HUES6 (cell line): Measurements from ENCODE around the gene PRKG1.
"Not testable (repeated sequence)": the region's sequence is repeated elsewhere in the genome, so short reads cannot be mapped to it uniquely, and the experiment has no call there.

Source experiments
- H3K27ac ChIP-seq: 2 replicates; pipeline ENCODE4 v1.7.0; 2013; ENCODE audit warnings: low read depth, mild to moderate bottlenecking, low read length, inconsistent platforms
- H3K27me3 ChIP-seq: 2 replicates; pipeline ENCODE4 v1.6.1; 2013; ENCODE audit warnings: low read length; ENCODE audit not compliant: control insufficient read depth, insufficient read depth
- H3K36me3 ChIP-seq: 2 replicates; pipeline ENCODE4 v1.6.1; 2013; ENCODE audit warnings: low read length; ENCODE audit not compliant: control insufficient read depth, insufficient read depth
- H3K4me1 ChIP-seq: 2 replicates; pipeline ENCODE4 v1.6.1; 2013; ENCODE audit warnings: low read length; ENCODE audit not compliant: control insufficient read depth, insufficient read depth
- H3K4me3 ChIP-seq: 2 replicates; pipeline ENCODE4 v1.5.1; 2013; ENCODE audit warnings: low read depth, low read length
- H3K9ac ChIP-seq: one replicate; pipeline ENCODE4 v1.6.1; 2013; ENCODE audit warnings: mild to moderate bottlenecking, low read length
- H3K9me3 ChIP-seq: 2 replicates; pipeline ENCODE4 v1.6.1; 2013; ENCODE audit warnings: low read depth, low read length; ENCODE audit not compliant: control insufficient read depth, insufficient read depth

PRKG1 gene

DNA sequence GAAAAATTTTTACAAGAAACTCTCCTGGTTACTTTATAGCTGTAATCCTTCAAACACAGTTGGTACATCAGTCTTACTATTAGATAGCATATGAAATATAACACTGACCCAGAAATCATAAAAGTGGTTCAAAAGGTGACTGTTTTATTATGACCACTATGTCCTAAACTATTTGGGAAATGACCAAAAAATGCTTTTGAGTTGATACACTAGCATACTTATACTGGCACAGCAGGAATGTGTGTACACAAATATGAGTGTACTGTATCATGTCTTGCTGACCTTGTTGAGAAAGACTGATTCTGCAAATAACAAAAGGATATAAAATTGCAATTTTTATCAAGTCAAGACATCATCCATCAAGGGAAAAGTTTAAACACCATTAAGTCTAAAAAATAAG is 600.8 kb downstream of the PRKG1 start:
- no peak overlapping the region for H3K4me3 ChIP-seq
- H3K4me1 ChIP-seq: no peaks in the 10 kb centered on the region
- no peak overlapping the region for H3K9ac ChIP-seq
- H3K36me3 ChIP-seq: no peaks in the 10 kb centered on the region
- no peak overlapping the region for H3K27ac ChIP-seq
- no peaks in the 10 kb centered on the region for H3K27me3 ChIP-seq
- peaks cover 7% of the 10 kb centered on the region; the same call in 1 of the 2 replicates for H3K9me3 ChIP-seq

DNA sequence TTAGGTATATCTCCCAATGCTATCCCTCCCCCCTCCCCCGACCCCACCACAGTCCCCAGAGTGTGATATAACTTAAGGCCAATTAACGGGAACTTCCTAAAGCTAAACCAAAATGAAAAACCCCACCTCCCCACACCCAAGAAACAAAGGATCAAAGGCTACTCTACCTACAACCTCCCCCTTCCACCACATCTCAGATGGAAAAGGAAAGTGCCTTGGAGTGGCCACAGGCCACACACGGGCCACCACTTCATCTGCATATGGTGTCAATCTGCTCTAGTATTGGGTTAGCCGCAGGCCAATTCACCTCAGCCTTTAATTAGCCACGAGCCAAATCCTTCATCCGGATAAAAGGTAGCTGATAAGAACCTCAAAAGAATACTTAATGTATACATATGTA is 605.6 kb downstream of the PRKG1 start:
- Histone ChIP-seq H3K9ac (no peak overlapping the region), H3K27ac (no peak overlapping the region), H3K4me3 (no peak overlapping the region), H3K27me3 (no peaks in the 10 kb centered on the region), H3K36me3 (no peaks in the 10 kb centered on the region), H3K4me1 (no peaks in the 10 kb centered on the region), H3K9me3 (no peaks in the 10 kb centered on the region)

DNA sequence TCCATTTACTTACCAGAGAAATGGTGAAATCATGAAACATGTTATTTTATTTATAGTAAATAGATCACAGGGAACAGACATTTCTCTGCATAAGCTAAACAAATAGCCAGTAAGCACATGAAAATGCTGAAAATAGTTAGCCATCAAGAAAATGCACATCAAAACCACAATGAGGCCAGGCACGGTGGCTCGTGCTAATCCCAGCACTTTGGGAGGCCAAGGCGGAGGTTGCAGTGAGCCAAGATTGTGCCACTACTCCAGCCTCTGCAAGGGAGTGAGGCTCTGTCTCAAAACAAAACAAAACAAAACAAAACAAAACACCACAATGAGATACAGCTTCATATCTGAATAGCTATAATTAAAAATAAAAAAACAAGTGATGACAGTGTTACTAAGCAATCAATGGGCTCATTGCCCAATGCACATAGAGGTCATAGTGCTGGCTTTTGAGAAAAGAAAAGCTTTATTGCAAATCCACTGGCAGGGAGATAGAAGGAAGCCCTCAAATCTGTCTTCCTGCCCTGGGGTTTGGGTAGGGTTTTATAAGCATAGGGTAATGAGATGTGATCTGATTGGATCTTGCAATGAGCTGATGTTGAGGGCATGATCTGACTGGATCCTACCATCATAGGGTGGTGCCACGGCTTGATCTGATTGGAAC is 608.9 kb downstream of the PRKG1 start:
- H3K27me3 ChIP-seq: no peaks in the 10 kb centered on the region
- no peaks in the 10 kb centered on the region for H3K4me1 ChIP-seq
- no peaks in the 10 kb centered on the region for H3K36me3 ChIP-seq
- H3K9ac ChIP-seq: no peak overlapping the region
- no peaks in the 10 kb centered on the region; the same call in 1 of the 2 replicates for H3K9me3 ChIP-seq
- no peak overlapping the region for H3K4me3 ChIP-seq
- H3K27ac ChIP-seq: no peak overlapping the region

DNA sequence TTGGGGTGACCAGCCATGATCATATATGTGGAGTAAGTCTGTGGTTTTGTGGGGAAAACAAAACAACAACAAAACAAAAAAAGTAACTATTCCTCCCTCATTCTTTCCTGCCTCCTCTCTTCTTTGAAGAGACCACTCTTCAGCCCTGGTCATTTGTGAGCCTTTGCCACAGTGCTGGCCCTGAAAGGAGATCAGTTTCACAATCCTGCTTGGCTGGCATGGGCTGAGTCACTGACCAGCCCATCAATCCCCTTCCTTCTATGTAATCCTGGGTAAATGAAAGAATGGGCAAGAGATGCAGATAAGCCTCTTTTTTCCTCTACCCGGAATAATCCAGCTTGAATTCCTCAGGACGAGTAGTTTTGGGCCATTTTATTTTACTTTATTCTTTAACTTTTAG is 611.5 kb downstream of the PRKG1 start:
- H3K4me1 ChIP-seq: no peaks in the 10 kb centered on the region
- no peak overlapping the region for H3K27ac ChIP-seq
- no peaks in the 10 kb centered on the region for H3K36me3 ChIP-seq
- H3K9ac ChIP-seq: no peak overlapping the region
- H3K9me3 ChIP-seq: peaks cover 4% of the 10 kb centered on the region
- no peaks in the 10 kb centered on the region for H3K27me3 ChIP-seq
- H3K4me3 ChIP-seq: no peak overlapping the region

DNA sequence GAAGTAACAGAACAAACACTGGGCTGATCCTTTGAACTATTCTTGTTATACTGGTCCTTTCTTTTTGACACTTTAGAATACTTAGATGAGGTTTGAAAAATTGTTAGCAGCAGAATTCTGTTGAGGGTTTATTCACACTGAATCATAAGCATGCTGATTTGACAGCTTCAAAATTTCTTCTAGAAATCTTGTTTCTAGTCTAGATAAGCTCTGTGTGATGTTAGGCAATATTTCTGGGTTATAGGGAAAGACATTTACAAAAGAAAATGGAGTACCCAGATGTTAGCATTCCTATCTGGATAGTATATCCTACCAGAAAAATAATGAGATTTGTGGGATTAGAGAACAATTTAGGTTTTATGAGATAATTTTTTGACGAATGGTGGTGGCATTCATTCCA is 613.0 kb downstream of the PRKG1 start:
- Histone ChIP-seq H3K9ac (no peak overlapping the region), H3K27me3 (no peaks in the 10 kb centered on the region), H3K4me3 (no peak overlapping the region)

DNA sequence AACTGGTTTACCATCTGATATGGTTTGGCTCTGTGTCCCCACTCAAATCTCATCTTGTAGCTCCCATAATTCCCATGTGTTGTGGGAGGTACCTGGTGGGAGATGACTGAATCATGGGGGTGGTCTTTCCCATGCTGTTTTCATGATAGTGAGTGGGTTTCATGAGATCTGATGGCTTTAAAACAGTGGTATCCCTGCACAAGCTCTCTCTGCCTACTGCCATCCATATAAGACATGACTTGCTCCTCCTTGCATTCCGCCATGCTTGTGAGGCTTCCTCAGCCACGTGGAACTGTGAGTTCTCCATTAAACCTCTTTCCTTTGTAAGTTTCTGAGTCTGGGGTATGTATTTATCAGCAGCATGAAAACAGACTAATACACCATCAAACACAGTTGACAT is 614.5 kb downstream of the PRKG1 start:
- not testable (repeated sequence) for H3K4me1 ChIP-seq, H3K36me3 ChIP-seq, H3K9ac ChIP-seq, H3K27ac ChIP-seq, H3K4me3 ChIP-seq, H3K9me3 ChIP-seq, H3K27me3 ChIP-seq

More for the DNA sequence above, 613.0 kb downstream of the PRKG1 start:
- no peak overlapping the region for H3K27ac ChIP-seq
- peaks cover 4% of the 10 kb centered on the region for H3K9me3 ChIP-seq
- H3K36me3 ChIP-seq: no peaks in the 10 kb centered on the region
- no peaks in the 10 kb centered on the region for H3K4me1 ChIP-seq

DNA sequence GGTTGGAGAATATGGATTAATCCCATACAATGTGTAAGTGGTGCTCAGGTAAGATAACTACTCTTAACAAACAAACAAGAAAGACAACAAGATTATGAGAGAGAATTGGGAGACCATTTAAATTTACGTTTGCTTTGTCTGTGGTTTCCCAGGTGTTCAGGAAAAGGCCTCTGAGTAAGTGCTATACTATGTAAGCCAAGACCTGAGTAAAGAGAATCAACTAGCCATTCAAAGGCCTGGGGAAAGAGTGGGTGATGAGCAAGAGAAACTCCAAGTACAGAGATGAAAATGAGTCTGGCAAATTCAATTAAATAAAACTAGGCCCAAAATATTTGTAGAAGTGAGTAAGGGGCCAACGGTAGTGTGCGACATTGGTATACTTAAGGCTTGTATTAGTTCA is 615.2 kb downstream of the PRKG1 start:
- Histone ChIP-seq H3K9me3 (peaks cover 4% of the 10 kb centered on the region), H3K4me1 (no peaks in the 10 kb centered on the region), H3K27ac (no peak overlapping the region), H3K36me3 (no peaks in the 10 kb centered on the region), H3K9ac (no peak overlapping the region), H3K27me3 (no peaks in the 10 kb centered on the region), H3K4me3 (no peak overlapping the region)

DNA sequence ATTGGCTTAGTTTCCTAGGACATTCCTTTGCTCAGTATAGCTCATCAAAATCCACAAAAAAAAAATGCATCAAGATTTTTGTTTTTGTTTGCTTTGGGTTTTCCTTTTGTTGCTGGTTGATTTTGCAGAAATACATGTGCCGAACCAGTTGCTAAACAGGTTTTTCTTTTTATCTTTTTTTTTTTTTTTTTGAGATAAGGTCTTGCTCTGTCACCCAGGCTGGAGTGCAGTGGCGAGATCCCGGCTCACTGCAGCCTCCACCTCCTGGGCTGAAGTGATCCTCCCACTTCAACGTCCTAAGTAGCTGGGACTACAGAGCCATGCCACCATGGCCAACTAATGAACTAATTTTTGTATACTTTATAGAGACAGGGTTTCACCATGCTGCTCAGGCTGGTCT is 616.8 kb downstream of the PRKG1 start:
- Histone ChIP-seq H3K9me3 (peaks cover 4% of the 10 kb centered on the region), H3K9ac (no peak overlapping the region)

DNA sequence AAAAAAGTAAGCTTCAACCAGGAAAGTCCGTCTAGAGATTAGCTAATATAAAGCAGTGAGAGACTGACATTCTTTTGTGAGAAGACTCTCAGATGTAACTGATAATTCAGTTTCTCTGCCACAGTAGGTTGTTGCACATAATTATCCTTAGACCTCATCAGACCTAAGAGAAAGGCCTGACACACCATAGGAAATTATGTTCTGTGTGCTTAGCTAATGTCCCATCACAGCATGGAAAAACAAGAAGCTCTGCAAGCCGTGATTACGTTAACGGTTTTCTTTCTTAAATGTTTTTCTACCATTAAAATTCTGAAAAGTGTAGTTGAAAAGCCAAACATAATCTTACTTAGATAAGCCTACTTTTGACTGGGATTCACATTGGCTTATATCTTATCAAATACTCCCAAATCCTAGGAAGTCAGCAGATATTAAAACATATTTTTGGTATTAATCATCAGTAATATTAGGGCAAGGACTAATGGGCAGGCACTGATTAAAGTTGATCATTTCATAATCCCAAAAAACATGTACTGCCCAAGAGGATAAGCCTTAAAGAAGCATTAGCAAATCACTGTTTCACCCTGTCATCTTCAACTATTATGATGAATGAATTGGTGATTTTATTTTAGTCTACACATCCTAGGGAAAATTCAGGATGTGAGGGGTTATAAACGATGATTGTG is 619.9 kb downstream of the PRKG1 start:
- no peak overlapping the region for H3K9ac ChIP-seq
- no peak overlapping the region for H3K27ac ChIP-seq
- H3K9me3 ChIP-seq: no peaks in the 10 kb centered on the region
- H3K4me3 ChIP-seq: no peak overlapping the region
- peaks cover 20% of the 10 kb centered on the region for H3K36me3 ChIP-seq
- peaks cover 14% of the 10 kb centered on the region for H3K4me1 ChIP-seq
- no peaks in the 10 kb centered on the region for H3K27me3 ChIP-seq

More for the DNA sequence above, 616.8 kb downstream of the PRKG1 start:
- Histone ChIP-seq H3K4me1 (no peaks in the 10 kb centered on the region), H3K27me3 (no peaks in the 10 kb centered on the region), H3K27ac (no peak overlapping the region), H3K36me3 (no peaks in the 10 kb centered on the region), H3K4me3 (no peak overlapping the region)

DNA sequence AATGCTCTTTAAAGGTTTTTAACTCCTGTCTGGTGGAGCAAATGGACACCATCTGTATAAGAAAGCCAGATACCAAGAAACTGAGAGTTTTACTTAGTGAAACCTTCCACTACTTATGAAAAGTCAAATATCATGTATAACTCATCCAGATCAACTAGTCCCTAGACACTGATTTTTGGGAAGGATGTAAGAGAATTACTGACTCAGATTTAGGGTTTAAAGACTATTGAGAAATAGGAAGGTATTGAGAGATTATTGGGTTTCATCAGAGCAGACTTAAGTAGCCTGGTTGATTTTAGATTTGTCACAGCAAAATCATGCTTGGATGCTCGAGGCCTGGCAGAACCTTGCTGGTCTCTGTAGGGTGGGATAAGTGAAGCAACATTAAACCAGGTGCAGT is 622.0 kb downstream of the PRKG1 start:
- Histone ChIP-seq H3K27ac (no peak overlapping the region), H3K9me3 (no peaks in the 10 kb centered on the region), H3K4me1 (peaks cover 20% of the 10 kb centered on the region), H3K4me3 (no peak overlapping the region), H3K36me3 (peaks cover 20% of the 10 kb centered on the region), H3K27me3 (no peaks in the 10 kb centered on the region), H3K9ac (no peak overlapping the region)

DNA sequence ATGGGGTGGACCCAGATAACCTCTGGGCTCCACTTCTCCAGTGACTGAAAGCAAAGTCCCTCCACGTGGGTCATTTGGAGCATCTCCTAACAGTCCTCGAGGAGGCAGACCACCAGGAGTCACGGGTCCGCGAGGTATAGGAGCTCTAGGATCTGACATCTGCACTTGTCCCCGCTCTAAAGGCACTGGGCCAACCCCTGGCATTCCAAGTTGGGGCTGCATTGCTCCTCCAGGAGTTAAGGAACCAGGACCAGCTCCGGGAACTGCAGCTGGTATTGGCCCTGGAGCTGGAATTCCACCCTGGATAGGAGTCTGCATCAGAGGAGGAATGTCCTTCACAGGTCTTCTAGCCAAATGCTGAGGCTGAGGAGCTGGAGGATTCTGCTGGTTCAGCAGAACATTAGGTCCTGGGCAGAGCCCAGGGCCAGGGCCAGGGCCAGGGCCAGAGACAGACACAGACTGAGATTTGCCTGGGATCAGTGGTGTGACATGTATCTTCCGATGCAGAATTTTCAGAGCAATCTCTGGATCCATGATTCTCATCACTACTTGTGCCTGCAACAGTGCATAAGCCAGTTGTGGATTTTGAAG is 624.3 kb downstream of the PRKG1 start:
- H3K4me1 ChIP-seq: peaks cover 20% of the 10 kb centered on the region
- no peaks in the 10 kb centered on the region for H3K9me3 ChIP-seq
- peak overlapping the region; percentile 99; the same call in 1 of the 2 replicates for H3K27ac ChIP-seq
- peak overlapping the region; percentile 95 for H3K9ac ChIP-seq
- H3K4me3 ChIP-seq: peak overlapping the region; percentile 94
- no peaks in the 10 kb centered on the region for H3K27me3 ChIP-seq
- H3K36me3 ChIP-seq: peaks cover 20% of the 10 kb centered on the region
